K562 (cell line): ENCODE measurements around the gene DNAH9. TPM values are rescaled to one million over a fixed set of nuclear protein-coding genes. Genes with fewer than 3 reads are reported as not detected.

Source experiments
- ATAC-seq: fragments of 200-7000 bp; cut with Tn5 transposase; 3 replicates; pipeline ENCODE4 v1.9.1; 2020; ENCODE audit warnings: moderate library complexity
- BruUV-seq: library from RNA; stranded (reverse); fragments of 400-500 nt; replicated peaks from 2 replicates; lab custom pipeline; 2021; lab: Mats Ljungman, UMichigan
- CTCF ChIA-PET: fragments of 300-600 bp; formaldehyde crosslinking; extraction: SDS; loops from one replicate; lab custom pipeline; 2021; ENCODE audit warnings: low intra/inter-chr PET ratio; lab: Yijun Ruan, JAX
- POLR2A ChIA-PET: fragments of 300-600, 350-650 bp; sonication (Branson Sonifier 250); formaldehyde crosslinking; extraction: SDS; loops from one replicate; lab custom pipeline; 2021; ENCODE audit warnings: antibody characterized with exemption, inconsistent platforms; lab: Yijun Ruan, JAX
- DNase-seq, 4 experiments: peaks; one replicate each; pipeline versions ENCODE4 v3.0.0 to v3.0.0-alpha.2; 2011 to 2018; ENCODE audit warnings: low spot score in 3 of 4, mixed read lengths in 3 of 4; ENCODE audit errors: extremely low read depth in 1 of 4
- FAIRE-seq: peaks from 2 replicates; lab custom pipeline; 2011; peaks lifted over from hg19 to GRCh38; lab: Jason Lieb, UNC
- H2AFZ ChIP-seq: 2 replicates; pipeline ENCODE4 v1.6.0; 2011; ENCODE audit warnings: low read depth, low read length, control low read depth, inconsistent platforms
- H3K27ac ChIP-seq: fragments of 200-600 bp; 3 replicates; pipeline ENCODE4 v1.8.0; 2011; ENCODE audit warnings: low read depth, mild to moderate bottlenecking, control low read depth, inconsistent platforms, low read length, moderate library complexity, mixed read lengths; ENCODE audit errors: extremely low read depth
- H3K27me3 ChIP-seq, 2 experiments: fragments of 300-600 bp in 1 of 2; 2 replicates in 1 of 2; 3 replicates in 1 of 2; pipeline versions ENCODE4 v1.6.0 to v1.8.0; 2011; ENCODE audit warnings: inconsistent platforms in 2 of 2, low read length in 2 of 2, mild to moderate bottlenecking in 1 of 2, mixed read lengths in 1 of 2, moderate library complexity in 1 of 2; ENCODE audit not compliant: control insufficient read depth in 2 of 2, insufficient read depth in 2 of 2
- H3K36me3 ChIP-seq: fragments of 300-600 bp; 3 replicates; pipeline ENCODE4 v1.8.0; 2011; ENCODE audit warnings: mild to moderate bottlenecking, low read length, inconsistent platforms; ENCODE audit not compliant: control insufficient read depth, insufficient read depth
- H3K4me1 ChIP-seq, 2 experiments: fragments of 200-600 bp in 1 of 2; replicated peaks in 1 of 2; 2 replicates in 1 of 2; 3 replicates in 1 of 2; pipeline versions ENCODE4 v1.5.1 to v1.8.0; 2011; ENCODE audit warnings: inconsistent platforms in 2 of 2, low read length in 2 of 2, mild to moderate bottlenecking in 1 of 2, mixed read lengths in 1 of 2, moderate library complexity in 1 of 2; ENCODE audit not compliant: control insufficient read depth in 2 of 2, insufficient read depth in 2 of 2
- H3K4me2 ChIP-seq: 2 replicates; pipeline ENCODE4 v1.6.1; 2011; ENCODE audit warnings: low read length, control low read depth, inconsistent platforms, mixed read lengths; ENCODE audit not compliant: insufficient read depth
- H3K4me3 ChIP-seq: fragments of 200-600 bp; sonication (generic), shearing (Covaris generic); 2 replicates; pipeline ENCODE4 v1.5.1; 2016; ENCODE audit warnings: control low read depth, inconsistent platforms
- H3K79me2 ChIP-seq: fragments of 200-600 bp; 3 replicates; pipeline ENCODE4 v1.8.0; 2011; ENCODE audit warnings: low read length, inconsistent platforms; ENCODE audit not compliant: control insufficient read depth, insufficient read depth
- H3K9ac ChIP-seq, 2 experiments: 2 replicates each; pipeline versions ENCODE4 v1.6.0 to v1.6.1; 2011; ENCODE audit warnings: low read depth in 2 of 2, low read length in 2 of 2, control low read depth in 1 of 2, inconsistent platforms in 1 of 2, mild to moderate bottlenecking in 1 of 2, mixed read lengths in 1 of 2; ENCODE audit not compliant: insufficient read depth in 1 of 2
- H3K9me1 ChIP-seq: one replicate; pipeline ENCODE4 v1.6.0; 2011; ENCODE audit warnings: inconsistent platforms, mild to moderate bottlenecking, low read length, moderate library complexity; ENCODE audit not compliant: control insufficient read depth, insufficient read depth
- H3K9me3 ChIP-seq: replicated peaks from 2 replicates; pipeline ENCODE4 v1.5.1; 2011; ENCODE audit warnings: low read depth, low read length, inconsistent platforms; ENCODE audit not compliant: control insufficient read depth, insufficient read depth
- H4K20me1 ChIP-seq: replicated peaks from 2 replicates; pipeline ENCODE4 v1.6.1; 2011; ENCODE audit warnings: low read length, inconsistent platforms, mixed read lengths; ENCODE audit not compliant: control insufficient read depth, insufficient read depth
- HDAC8 ChIP-seq: fragments of 450-650 bp; IDR thresholded peaks from 2 replicates; pipeline ENCODE4 v1.6.1; 2016; ENCODE audit warnings: mild to moderate bottlenecking, missing genetic modification characterization, moderate library complexity, missing compliant biosample characterization
- RFX1 ChIP-seq: fragments of 450-650 bp; IDR thresholded peaks from 2 replicates; pipeline ENCODE4 v1.6.1; 2016; ENCODE audit warnings: mild to moderate bottlenecking, moderate library complexity
- SRF ChIP-seq, 2 experiments: fragments of 250-450, 450-650 bp in 1 of 2; sonication (Bioruptor Pico) in 1 of 2; sonication (generic) in 1 of 2; formaldehyde crosslinking; IDR thresholded peaks; 2 replicates each; pipeline versions ENCODE4 v1.5.0 to v1.5.1; 2020 to 2022; ENCODE audit warnings: mild to moderate bottlenecking in 1 of 2, missing genetic modification reagents in 1 of 2
- ZBTB43 ChIP-seq: sonication (generic); formaldehyde crosslinking; IDR thresholded peaks from 2 replicates; pipeline ENCODE4 v1.8.0; 2023; ENCODE audit warnings: mild to moderate bottlenecking, missing genetic modification reagents
- ZNF707 ChIP-seq: fragments of 250-450 bp; sonication (Bioruptor Pico); conservative IDR thresholded peaks from 2 replicates; pipeline ENCODE4 v1.8.0; 2022; ENCODE audit warnings: inconsistent platforms, mild to moderate bottlenecking, moderate library complexity
- WGBS: fragments of 100-300 bp; shearing (Covaris generic); methylation state at CpG from one replicate; pipeline ENCODE4 v1.1.6; 2016; ENCODE audit warnings: low coverage, mixed read lengths; ENCODE audit not compliant: insufficient coverage; ENCODE audit errors: missing lambda C conversion rate; 5-methylcytosine and 5-hydroxymethylcytosine counted together
- in situ Hi-C: fragments of 300-500 bp; cut with MboI; formaldehyde crosslinking; loops from 4 replicates; pipeline ENCODE4 v1.15.0; 2018; ENCODE audit warnings: inconsistent platforms, mixed read lengths
- intact Hi-C: fragments of 100-400 bp; cut with micrococcal nuclease; formaldehyde crosslinking; loops from 2 replicates; pipeline ENCODE4 v1.14.2; 2022
- polyA plus RNA-seq, 8 experiments: library from polyadenylated mRNA; depleted of rRNA in 4 of 8; stranded (reverse) in 5 of 8; unstranded in 3 of 8; fragments of >200 nt; fragmentation: Nextera tagmentation in 2 of 8; fragmentation: Illumina TruSeq in 1 of 8; extraction: Ambion mirVana in 2 of 8; extraction: Trizol in 1 of 8; gene quantifications; 2 replicates each; pipeline versions ENCODE4 v1.2.1 to v1.2.3, GENCODE V29; 2011 to 2014; ENCODE audit warnings: inconsistent platforms in 1 of 8, missing spikeins in 1 of 8
- total RNA-seq, 7 experiments: library from RNA; depleted of rRNA in 6 of 7; stranded (reverse); fragments of >200 nt in 6 of 7; fragmentation: Illumina TruSeq in 2 of 7; extraction: Trizol in 2 of 7; gene quantifications; 2 replicates each; pipeline versions ENCODE4 v1.2.1 to v1.2.3, GENCODE V29; 2011 to 2021; ENCODE audit warnings: low replicate concordance in 1 of 7

DNAH9 gene
- total and polyA plus RNA-seq, 9 of the 15 experiments (the other 6 are each of a cell fraction or from before 2014, with no cell fraction given): not detected

GRCh38 chr17:11554042-11554441 is 44.2 kb upstream of the DNAH9 start:
- FAIRE-seq (no peak), ATAC-seq (no peak), DNase-seq (no peak)
- H3K79me2 ChIP-seq: no peaks in the 10 kb centered on the region
- TF ChIP-seq RFX1 (no peak), HDAC8 (tag) (no peak), SRF (CRISPR knock-in tag; IDR thresholded peaks at IDR 0.05) (no peak), ZNF707 (no peak), ZBTB43 (CRISPR knock-in tag) (no peak)
- no peaks in the 10 kb centered on the region for H4K20me1 ChIP-seq
- no peaks in the 10 kb centered on the region for H3K9me1 ChIP-seq
- ChIA-PET POLR2A (no interaction called here), CTCF (no interaction called here)
- no TSS peak for BruUV-seq
- H3K27ac ChIP-seq: no peak overlapping the region
- intact Hi-C loops: no loop called here
- whole genome bisulfite sequencing: no CpG with 5 or more reads among the region's 1 CpG
- H3K4me3 ChIP-seq: no peak overlapping the region
- H3K9ac ChIP-seq: no peak overlapping the region
- H2AFZ ChIP-seq: no peak overlapping the region
- peaks cover 0 to 5% of the 10 kb centered on the region in 2 experiments; a peak in 2 of 5 replicates for H3K4me1 ChIP-seq
- no peaks in the 10 kb centered on the region for H3K9me3 ChIP-seq
- no peak overlapping the region for H3K4me2 ChIP-seq
- no peaks in the 10 kb centered on the region; a peak in 1 of 5 replicates for H3K27me3 ChIP-seq
- no peaks in the 10 kb centered on the region for H3K36me3 ChIP-seq
- in situ Hi-C loops: no loop called here
